Muscle layer of duodenum (tissue), 2 donors: ENCODE measurements around the gene SLC17A9.
A peak's percentile ranks its signal among the peaks of the same experiment; 100 is the strongest.

ENCODE experiments used
- H3K27ac ChIP-seq: one replicate; pipeline ENCODE4 v1.7.0; 2013; ENCODE audit warnings: mild to moderate bottlenecking, low read length
- H3K27me3 ChIP-seq: one replicate; pipeline ENCODE4 v1.7.0; 2013; ENCODE audit warnings: low read depth, mild to moderate bottlenecking, control low read depth, low read length
- H3K36me3 ChIP-seq, 2 donors: one replicate each; pipeline ENCODE4 v1.7.0; 2013; ENCODE audit warnings: low read length in 2 of 2, control low read depth in 1 of 2, mild to moderate bottlenecking in 1 of 2; ENCODE audit not compliant: insufficient read depth in 2 of 2, control insufficient read depth in 1 of 2
- H3K4me1 ChIP-seq, 2 donors: one replicate each; pipeline ENCODE4 v1.7.0; 2013; ENCODE audit warnings: low read length in 2 of 2, mild to moderate bottlenecking in 2 of 2, control low read depth in 1 of 2, moderate library complexity in 1 of 2; ENCODE audit not compliant: insufficient read depth in 2 of 2, control insufficient read depth in 1 of 2
- H3K4me3 ChIP-seq, 2 donors: one replicate each; pipeline ENCODE4 v1.7.0; 2013; ENCODE audit warnings: low read length in 2 of 2, low read depth in 1 of 2, mild to moderate bottlenecking in 1 of 2
- H3K9me3 ChIP-seq, 2 donors: one replicate each; pipeline ENCODE4 v1.7.0; 2013; ENCODE audit warnings: low read length in 2 of 2, control low read depth in 1 of 2, mild to moderate bottlenecking in 1 of 2; ENCODE audit not compliant: control insufficient read depth in 1 of 2
- donor health status: healthy.

The SLC17A9 gene

GRCh38 chr20:62931464-62931863 is 21.0 kb upstream of the SLC17A9 start:
- H3K36me3 ChIP-seq = peaks cover 5 to 6% of the 10 kb centered on the region in 2 donors
- peaks cover 0 to 52% of the 10 kb centered on the region in 2 donors for H3K4me1 ChIP-seq
- H3K9me3 ChIP-seq = no peaks in the 10 kb centered on the region
- no peak overlapping the region for H3K27ac ChIP-seq
- H3K4me3 ChIP-seq = no peak overlapping the region
- no peaks in the 10 kb centered on the region for H3K27me3 ChIP-seq

DNA sequence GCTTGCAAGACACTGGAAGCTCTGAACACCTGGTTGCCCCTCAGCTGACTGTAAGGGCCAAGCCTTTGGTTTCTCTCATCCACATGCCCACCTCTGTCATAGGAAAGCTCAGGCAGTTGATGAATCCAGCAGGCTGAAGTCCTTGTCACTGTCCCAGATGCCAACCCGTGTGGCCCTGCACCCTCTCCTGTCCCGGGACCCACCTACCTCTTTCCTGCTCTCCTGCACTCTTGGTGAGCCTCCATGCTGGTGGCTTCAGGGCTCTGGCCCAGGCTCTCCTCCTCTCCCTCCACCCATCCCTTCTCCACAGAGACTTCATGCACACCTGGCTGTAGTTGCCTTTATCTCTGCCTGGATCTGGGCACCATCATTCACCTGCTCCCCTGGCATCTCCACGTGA is 18.5 kb upstream of the SLC17A9 start:
- H3K36me3 ChIP-seq = peaks cover 5 to 10% of the 10 kb centered on the region in 2 donors
- no peak overlapping the region for H3K27ac ChIP-seq
- H3K9me3 ChIP-seq = no peaks in the 10 kb centered on the region
- no peak overlapping the region for H3K4me3 ChIP-seq
- H3K27me3 ChIP-seq = no peaks in the 10 kb centered on the region
- peaks cover under 1 to 38% of the 10 kb centered on the region in 2 donors for H3K4me1 ChIP-seq

GRCh38 chr20:62935204-62935967 is 17.1 kb upstream of the SLC17A9 start:
- H3K4me1 ChIP-seq = peaks cover 9 to 41% of the 10 kb centered on the region in 2 donors
- H3K27ac ChIP-seq = no peak overlapping the region
- peaks cover 5 to 10% of the 10 kb centered on the region in 2 donors for H3K36me3 ChIP-seq
- H3K9me3 ChIP-seq = no peaks in the 10 kb centered on the region
- H3K27me3 ChIP-seq = no peaks in the 10 kb centered on the region
- H3K4me3 ChIP-seq = peak overlapping the region in 1 of 2 donors; percentile 95

DNA sequence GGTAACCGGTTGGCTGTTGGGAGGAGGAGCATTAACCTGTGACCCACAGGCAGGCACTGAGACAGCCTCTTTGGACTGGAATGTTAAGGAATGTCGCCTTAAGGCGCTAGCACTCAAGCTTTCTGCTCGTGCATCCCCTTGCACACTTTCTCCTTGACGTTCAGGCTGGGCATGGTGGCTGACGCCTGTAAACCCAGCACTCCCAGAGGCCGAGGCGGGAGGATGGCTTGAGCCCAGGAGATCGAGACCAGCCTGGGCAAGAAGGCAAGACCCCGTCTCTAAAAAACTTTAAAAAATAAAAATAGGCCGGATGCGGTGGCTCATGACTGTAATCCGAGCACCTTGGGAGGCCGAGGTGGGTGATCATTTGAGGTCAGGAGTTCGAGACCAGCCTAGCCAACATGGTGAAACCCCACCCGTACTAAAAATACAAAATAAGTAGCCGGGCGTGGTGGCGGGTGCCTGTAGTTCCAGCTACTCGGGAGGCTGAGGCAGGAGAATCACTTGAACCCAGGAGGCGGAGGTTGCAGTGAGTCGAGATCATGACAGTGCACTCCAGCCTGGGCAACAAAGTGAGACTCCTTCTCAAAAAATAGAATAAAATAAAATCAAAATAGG is 16.4 kb upstream of the SLC17A9 start:
- Histone ChIP-seq H3K9me3 (no peaks in the 10 kb centered on the region), H3K27me3 (no peaks in the 10 kb centered on the region), H3K4me1 (peaks cover 9 to 45% of the 10 kb centered on the region in 2 donors), H3K27ac (no peak overlapping the region), H3K36me3 (peaks cover 5 to 14% of the 10 kb centered on the region in 2 donors), H3K4me3 (peak overlapping the region in 1 of 2 donors; percentile 95)

DNA sequence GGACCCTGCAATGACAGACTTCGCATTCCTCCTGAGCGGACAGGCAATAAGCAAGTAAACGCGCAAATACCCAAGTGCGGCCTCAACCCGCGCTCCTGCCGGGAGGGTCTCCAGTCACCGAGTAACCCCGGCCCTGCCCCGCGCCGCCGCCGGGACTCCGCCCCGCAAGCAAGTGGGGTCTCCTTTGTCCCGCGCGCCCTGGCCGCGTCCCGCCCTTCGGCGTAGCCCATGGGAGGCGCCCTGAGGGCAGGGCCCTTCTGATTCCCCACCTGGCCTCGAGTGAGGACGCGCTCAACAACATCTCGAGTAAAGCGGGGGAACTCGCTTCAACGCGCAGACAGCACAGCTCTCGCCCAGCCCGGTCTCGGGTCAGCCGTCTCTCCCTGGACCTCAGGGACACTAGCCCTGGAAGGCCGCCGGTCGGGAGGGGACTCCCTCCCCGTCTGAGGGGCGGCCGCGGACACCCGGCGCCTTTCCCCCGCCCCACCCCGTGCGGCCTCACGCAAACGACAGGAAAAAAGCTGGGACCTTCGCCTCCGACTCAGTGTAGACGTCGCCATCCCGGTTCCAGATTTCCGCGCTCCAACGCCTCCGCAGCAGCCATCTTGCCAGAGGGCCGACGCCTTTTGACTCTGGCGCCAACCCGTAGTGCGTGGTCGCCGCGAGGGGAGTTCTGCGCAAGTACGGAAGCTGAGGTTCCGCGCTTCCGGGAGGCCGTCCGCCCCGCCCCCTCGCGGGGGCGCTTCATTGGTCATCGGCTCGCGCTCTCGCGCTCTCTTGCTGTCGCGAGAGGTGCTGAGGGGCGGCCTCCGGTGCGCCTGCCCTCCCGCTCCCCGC is 15.0 kb upstream of the SLC17A9 start:
- Histone ChIP-seq H3K27me3 (no peaks in the 10 kb centered on the region), H3K36me3 (peaks cover 10 to 22% of the 10 kb centered on the region in 2 donors), H3K4me1 (peaks cover 9 to 47% of the 10 kb centered on the region in 2 donors)

DNA sequence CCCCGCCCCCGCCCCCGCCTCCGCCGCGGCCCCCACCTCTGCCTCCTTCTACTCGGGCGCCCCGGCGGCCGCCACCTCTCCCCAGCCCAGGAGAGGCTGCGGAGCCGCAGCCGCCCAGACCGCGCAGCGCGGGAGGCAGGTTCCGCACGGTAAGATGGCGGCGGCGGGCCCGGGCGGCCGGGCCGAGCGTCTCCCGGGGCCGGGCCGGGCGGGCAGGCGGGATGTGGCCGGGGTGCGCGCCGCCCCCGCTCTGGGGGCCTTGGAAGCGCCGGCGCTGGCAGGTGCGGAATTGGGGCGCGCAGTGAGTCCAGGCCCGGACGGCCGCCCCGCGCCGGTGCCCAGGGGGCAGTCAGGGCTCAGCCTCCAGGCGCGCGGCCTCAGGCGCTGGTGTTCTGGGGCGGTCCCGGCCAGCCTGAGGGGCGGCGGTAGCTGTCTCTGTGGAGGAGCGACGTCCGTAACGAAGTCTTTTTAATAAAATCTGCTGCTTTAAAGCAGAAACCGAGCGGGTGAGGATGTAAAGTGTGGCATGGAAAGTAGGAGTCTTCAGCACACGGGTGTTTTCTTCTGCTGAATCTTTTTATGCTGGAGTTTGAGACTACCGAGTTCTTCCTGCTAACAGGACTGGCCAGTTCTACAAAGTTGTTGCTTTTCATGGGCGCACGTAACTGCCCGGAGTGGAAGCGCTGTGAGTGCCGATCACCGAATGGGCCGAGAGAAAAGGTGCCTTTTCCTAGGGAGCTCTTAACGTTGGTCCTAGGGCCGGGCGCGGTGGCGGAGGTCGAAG is 14.2 kb upstream of the SLC17A9 start, which contains the start of gene GID8:
GID8 (plus strand) TSS at position 43 of the 784 bp plus-strand sequence. CDS start 3,356 bp downstream, outside the sequence.
- peak within 1 kb of the TSS; percentile 87 for H3K27ac ChIP-seq
- no peaks in the 10 kb centered on the region for H3K9me3 ChIP-seq
- peaks cover 11 to 26% of the 10 kb centered on the region in 2 donors for H3K36me3 ChIP-seq
- peaks cover 9 to 47% of the 10 kb centered on the region in 2 donors for H3K4me1 ChIP-seq
- H3K27me3 ChIP-seq = no peaks in the 10 kb centered on the region
- peak within 1 kb of the TSS; percentile 93 to 95 for H3K4me3 ChIP-seq

More for the DNA sequence above, 15.0 kb upstream of the SLC17A9 start:
- Histone ChIP-seq H3K4me3 (peak overlapping the region; percentile 77 to 95), H3K9me3 (no peaks in the 10 kb centered on the region), H3K27ac (peak overlapping the region; percentile 83)

DNA sequence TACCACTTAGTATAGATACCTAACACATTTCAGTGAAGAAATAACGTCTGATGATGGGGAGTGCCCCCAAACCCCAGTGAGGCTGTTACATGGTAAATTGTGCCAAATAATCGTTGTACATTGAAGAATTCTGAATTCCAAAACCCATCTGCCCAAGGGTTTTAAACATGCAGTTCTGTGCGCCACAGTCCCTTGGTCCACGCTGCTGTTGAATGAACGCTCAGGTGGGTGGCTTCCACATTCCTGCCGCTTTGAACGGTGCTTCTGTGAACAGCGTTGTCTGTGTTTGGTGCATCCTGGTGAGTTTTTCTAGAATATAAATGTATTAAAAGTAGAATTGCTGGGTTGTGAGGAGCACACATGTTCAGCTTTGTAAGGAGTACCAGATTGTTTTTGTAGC is 11.6 kb upstream of the SLC17A9 start:
- Histone ChIP-seq H3K36me3 (peaks cover 26 to 46% of the 10 kb centered on the region in 2 donors), H3K4me1 (peaks cover 9 to 30% of the 10 kb centered on the region in 2 donors), H3K9me3 (no peaks in the 10 kb centered on the region), H3K27ac (no peak overlapping the region), H3K4me3 (no peak overlapping the region), H3K27me3 (no peaks in the 10 kb centered on the region)

DNA sequence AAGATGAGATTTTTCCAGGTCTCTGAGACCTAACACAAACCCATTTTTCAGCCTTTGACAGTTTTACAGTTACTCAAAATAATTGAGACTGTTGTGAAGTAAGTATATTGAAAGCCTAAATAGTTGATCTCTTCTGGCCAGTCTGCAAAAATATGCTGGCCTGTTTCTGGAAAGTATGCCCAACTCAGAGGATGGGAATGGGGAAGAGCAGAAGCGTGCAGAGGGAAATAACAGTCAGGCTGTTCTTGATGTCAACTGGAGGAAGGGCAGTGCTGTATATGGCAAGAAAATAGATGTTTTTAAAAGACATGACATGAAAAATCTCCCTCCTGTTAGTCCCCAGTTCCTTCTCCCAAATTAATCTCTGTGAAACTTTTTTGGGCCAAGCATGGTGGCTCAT is 10.7 kb upstream of the SLC17A9 start:
- Histone ChIP-seq H3K4me1 (peaks cover 9 to 21% of the 10 kb centered on the region in 2 donors), H3K27ac (no peak overlapping the region), H3K9me3 (no peaks in the 10 kb centered on the region), H3K36me3 (peaks cover 34 to 55% of the 10 kb centered on the region in 2 donors), H3K4me3 (no peak overlapping the region), H3K27me3 (no peaks in the 10 kb centered on the region)

- Histone ChIP-seq H3K4me1 (peaks cover 9 to 18% of the 10 kb centered on the region in 2 donors), H3K4me3 (no peak overlapping the region), H3K9me3 (no peaks in the 10 kb centered on the region), H3K36me3 (peaks cover 41 to 59% of the 10 kb centered on the region in 2 donors), H3K27me3 (no peaks in the 10 kb centered on the region), H3K27ac (no peak overlapping the region)
Observed at GRCh38 chr20:62942456-62942855, 10.1 kb upstream of the SLC17A9 start.

DNA sequence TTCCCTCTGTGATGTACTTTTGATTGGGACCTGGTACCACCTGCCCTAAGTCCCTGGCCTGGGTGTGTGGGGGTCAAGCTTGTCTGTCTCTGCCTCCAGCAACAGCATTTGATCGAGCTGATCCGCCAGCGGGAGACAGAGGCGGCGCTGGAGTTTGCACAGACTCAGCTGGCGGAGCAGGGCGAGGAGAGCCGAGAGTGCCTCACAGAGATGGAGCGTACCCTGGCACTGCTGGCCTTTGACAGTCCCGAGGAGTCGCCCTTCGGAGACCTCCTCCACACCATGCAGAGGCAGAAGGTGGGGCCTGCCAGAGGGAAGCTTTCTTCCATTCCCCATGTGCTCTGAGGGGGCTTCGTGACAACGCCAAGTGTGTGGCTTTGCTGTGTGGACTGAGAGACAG is 9.1 kb upstream of the SLC17A9 start:
- H3K36me3 ChIP-seq = peaks cover 47 to 62% of the 10 kb centered on the region in 2 donors
- H3K4me1 ChIP-seq = peaks cover 9 to 18% of the 10 kb centered on the region in 2 donors
- no peak overlapping the region for H3K27ac ChIP-seq
- no peaks in the 10 kb centered on the region for H3K9me3 ChIP-seq
- no peak overlapping the region for H3K4me3 ChIP-seq
- H3K27me3 ChIP-seq = no peaks in the 10 kb centered on the region
